Upper lobe of left lung (tissue), 4 donors: ENCODE results near the gene KMT2A.

Source experiments
- CTCF ChIP-seq, 6 experiments: fragments of 450-650 bp in 4 of 6; fragments of 200-600 bp in 2 of 6; sonication (generic) in 2 of 6; IDR thresholded peaks; one replicate each; pipeline ENCODE4 v1.5.1; 2016 to 2019; ENCODE audit warnings: antibody characterized with exemption in 6 of 6
- EP300 ChIP-seq, 4 donors: sonication (generic); formaldehyde crosslinking; IDR thresholded peaks; one replicate each; pipeline ENCODE4 v1.5.1; 2017; ENCODE audit warnings: antibody characterized with exemption in 4 of 4, control low read depth in 2 of 4
- POLR2A ChIP-seq, 4 donors: fragments of 450-650 bp; IDR thresholded peaks; one replicate each; pipeline ENCODE4 v1.5.1; 2016 to 2017; ENCODE audit warnings: antibody characterized with exemption in 4 of 4, mild to moderate bottlenecking in 2 of 4

GRCh38 chr11:118526688-118527087, 90.4 kb downstream of the KMT2A start:
- TF ChIP-seq CTCF (IDR thresholded peaks at IDR 0.05) (no peak), POLR2A (IDR thresholded peaks at IDR 0.05) (no peak), EP300 (IDR thresholded peaks at IDR 0.05) (no peak)
